ENCODE results near the gene SEMA4D. TPM values are rescaled to one million over a fixed set of nuclear protein-coding genes. Genes with fewer than 3 reads are reported as not detected.

The SEMA4D gene
- total and polyA plus RNA-seq, 2 of the 13 experiments (the other 11 are each of a cell fraction or from before 2014, with no cell fraction given): 0.13 to 0.16 TPM

GRCh38 chr9:89342948-89343347 is 155.0 kb downstream of the SEMA4D start:
- Histone ChIP-seq H3K36me3 (replicated peaks in 1 of 2; ENCODE audit: control insufficient read depth in 1 of 2, insufficient read depth in 2 of 2, low read length in 2 of 2) (peaks cover 9 to 64% of the 10 kb centered on the region in 2 experiments; a peak in 4 of 5 replicates), H4K20me1 (ENCODE audit: insufficient read depth, low read length) (no peaks in the 10 kb centered on the region), H3K27me3 (ENCODE audit: control insufficient read depth in 1 of 2, insufficient read depth in 2 of 2, low read length in 2 of 2) (no peaks in the 10 kb centered on the region), H3K4me3 (replicated peaks in 1 of 3; ENCODE audit: insufficient read depth in 1 of 3, low read depth in 2 of 3, low read length in 3 of 3) (no peak overlapping the region), H3K27ac (ENCODE audit: extremely low read length, insufficient read depth, low read length) (no peak overlapping the region), H3K4me1 (ENCODE audit: insufficient read depth, low read length) (no peaks in the 10 kb centered on the region), H2AFZ (ENCODE audit: low read length) (no peak overlapping the region), H3K4me2 (ENCODE audit: low read depth, low read length) (no peak overlapping the region), H3K9me3 (ENCODE audit: low read length) (no peaks in the 10 kb centered on the region), H3K9ac (ENCODE audit: insufficient read depth, low read depth, low read length) (no peak overlapping the region), H3K79me2 (ENCODE audit: insufficient read depth, low read length) (no peaks in the 10 kb centered on the region)
- ATAC-seq: no peak
- CTCF ChIA-PET (ENCODE audit: low intra/inter-chr PET ratio, low total read pairs): no interaction called here
- no peak for DNase-seq (ENCODE audit: low spot score)
- in situ Hi-C loops (cut with HindIII; ENCODE audit: extremely low pct_ligation_motif_present, low pct_unique_long_range_greater_than_20kb) (no loop called here), intact Hi-C loops (cut with micrococcal nuclease; ENCODE audit: unreplicated experiment) (no loop called here)
- POLR2A ChIA-PET: no interaction called here
- FAIRE-seq: no peak
- 100% methylated on average over 1 of the region's 1 CpG for WGBS (ENCODE audit: low lambda C conversion rate)
- BruUV-seq (replicated peaks): no TSS peak
- no peak for TF ChIP-seq ZNF556 (CRISPR knock-in tag; IDR thresholded peaks at IDR 0.05; ENCODE audit: borderline replicate concordance)
- no peak for TF ChIP-seq ZNF570 (CRISPR knock-in tag; IDR thresholded peaks at IDR 0.05; ENCODE audit: borderline replicate concordance)
- no peak for TF ChIP-seq ONECUT2 (CRISPR knock-in tag; IDR thresholded peaks at IDR 0.05)
- no peak for TF ChIP-seq ZNF10 (CRISPR knock-in tag; IDR thresholded peaks at IDR 0.05; ENCODE audit: borderline replicate concordance, low read depth)
- TF ChIP-seq CSRNP2 (CRISPR knock-in tag; conservative IDR thresholded peaks at IDR 0.05; ENCODE audit: low read depth): no peak
- no peak for TF ChIP-seq HNF1A (IDR thresholded peaks at IDR 0.05; ENCODE audit: low read depth)
- no peak for TF ChIP-seq HNF1A (CRISPR knock-in tag; IDR thresholded peaks at IDR 0.05; ENCODE audit: borderline replicate concordance)
- TF ChIP-seq MLXIP (CRISPR knock-in tag; IDR thresholded peaks at IDR 0.05; ENCODE audit: borderline replicate concordance): no peak
- TF ChIP-seq ZNF564 (CRISPR knock-in tag; IDR thresholded peaks at IDR 0.05): no peak
- no peak for TF ChIP-seq TFAP4 (IDR thresholded peaks at IDR 0.05; ENCODE audit: borderline replicate concordance, low read depth)
- no peak for TF ChIP-seq ZKSCAN1 (IDR thresholded peaks at IDR 0.05; ENCODE audit: low read length)
- TF ChIP-seq ZFP90 (CRISPR knock-in tag; IDR thresholded peaks at IDR 0.05; ENCODE audit: borderline replicate concordance): no peak
- TF ChIP-seq ZNF207 (IDR thresholded peaks at IDR 0.05; ENCODE audit: borderline replicate concordance): no peak
- TF ChIP-seq PCBP2 (optimal IDR thresholded peaks at IDR 0.05; ENCODE audit: low read depth, low read length, poor library complexity, severe bottlenecking): no peak
- TF ChIP-seq ZNF343 (CRISPR knock-in tag; IDR thresholded peaks at IDR 0.05): no peak
- TF ChIP-seq POLR2G (IDR thresholded peaks at IDR 0.05; ENCODE audit: low read depth, low read length): no peak
